Fibroblast of lung (primary cell): Measurements from ENCODE around the gene KHK.

Experiments used
- EZH2 ChIP-seq: IDR thresholded peaks from 2 replicates; pipeline ENCODE4 v1.5.1; 2012; ENCODE audit warnings: low read length, control low read depth, mild to moderate bottlenecking; ENCODE audit errors: missing control alignments
- TF ChIP-seq, protein P1 (sequence below), 2 donors: IDR thresholded peaks in 1 of 2; conservative IDR thresholded peaks in 1 of 2; 1 replicate in 1 of 2; 2 replicates in 1 of 2; pipeline ENCODE4 v1.5.1; 2011 to 2012; ENCODE audit warnings: low read length in 2 of 2, control low read depth in 1 of 2, inconsistent platforms in 1 of 2, low read depth in 1 of 2, mild to moderate bottlenecking in 1 of 2

DNA sequence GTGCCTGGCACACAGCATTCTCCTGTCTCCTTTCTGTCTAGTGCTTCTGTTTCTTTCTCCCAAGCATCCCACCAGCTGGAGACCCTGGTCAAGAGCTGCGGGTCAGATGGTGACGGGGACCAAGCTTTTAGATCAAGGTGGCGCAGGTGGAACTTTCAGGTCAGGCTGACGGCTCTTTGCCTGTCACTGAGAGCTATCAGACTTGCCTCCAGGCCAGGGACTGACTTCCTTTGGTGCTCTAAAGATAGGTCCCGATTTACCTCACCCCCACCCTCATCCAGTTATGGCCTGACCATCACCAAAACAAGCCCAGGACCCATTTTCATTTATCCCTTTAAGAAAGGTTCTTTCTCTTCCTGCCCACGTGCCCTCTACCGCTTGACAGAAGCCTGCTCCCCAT is 9.3 kb upstream of the KHK start:
- TF ChIP-seq, protein P1, sequence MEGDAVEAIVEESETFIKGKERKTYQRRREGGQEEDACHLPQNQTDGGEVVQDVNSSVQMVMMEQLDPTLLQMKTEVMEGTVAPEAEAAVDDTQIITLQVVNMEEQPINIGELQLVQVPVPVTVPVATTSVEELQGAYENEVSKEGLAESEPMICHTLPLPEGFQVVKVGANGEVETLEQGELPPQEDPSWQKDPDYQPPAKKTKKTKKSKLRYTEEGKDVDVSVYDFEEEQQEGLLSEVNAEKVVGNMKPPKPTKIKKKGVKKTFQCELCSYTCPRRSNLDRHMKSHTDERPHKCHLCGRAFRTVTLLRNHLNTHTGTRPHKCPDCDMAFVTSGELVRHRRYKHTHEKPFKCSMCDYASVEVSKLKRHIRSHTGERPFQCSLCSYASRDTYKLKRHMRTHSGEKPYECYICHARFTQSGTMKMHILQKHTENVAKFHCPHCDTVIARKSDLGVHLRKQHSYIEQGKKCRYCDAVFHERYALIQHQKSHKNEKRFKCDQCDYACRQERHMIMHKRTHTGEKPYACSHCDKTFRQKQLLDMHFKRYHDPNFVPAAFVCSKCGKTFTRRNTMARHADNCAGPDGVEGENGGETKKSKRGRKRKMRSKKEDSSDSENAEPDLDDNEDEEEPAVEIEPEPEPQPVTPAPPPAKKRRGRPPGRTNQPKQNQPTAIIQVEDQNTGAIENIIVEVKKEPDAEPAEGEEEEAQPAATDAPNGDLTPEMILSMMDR (conservative IDR thresholded peaks at IDR 0.05 in 1 of 2, IDR thresholded peaks at IDR 0.05 in 1 of 2; ENCODE audit: low read depth in 1 of 2, low read length in 2 of 2): no peak
- TF ChIP-seq EZH2: no peak
